ENCODE measurements around the gene FARSA.
A peak's percentile ranks its signal among the peaks of the same experiment; 100 is the strongest.

Gene FARSA

DNA sequence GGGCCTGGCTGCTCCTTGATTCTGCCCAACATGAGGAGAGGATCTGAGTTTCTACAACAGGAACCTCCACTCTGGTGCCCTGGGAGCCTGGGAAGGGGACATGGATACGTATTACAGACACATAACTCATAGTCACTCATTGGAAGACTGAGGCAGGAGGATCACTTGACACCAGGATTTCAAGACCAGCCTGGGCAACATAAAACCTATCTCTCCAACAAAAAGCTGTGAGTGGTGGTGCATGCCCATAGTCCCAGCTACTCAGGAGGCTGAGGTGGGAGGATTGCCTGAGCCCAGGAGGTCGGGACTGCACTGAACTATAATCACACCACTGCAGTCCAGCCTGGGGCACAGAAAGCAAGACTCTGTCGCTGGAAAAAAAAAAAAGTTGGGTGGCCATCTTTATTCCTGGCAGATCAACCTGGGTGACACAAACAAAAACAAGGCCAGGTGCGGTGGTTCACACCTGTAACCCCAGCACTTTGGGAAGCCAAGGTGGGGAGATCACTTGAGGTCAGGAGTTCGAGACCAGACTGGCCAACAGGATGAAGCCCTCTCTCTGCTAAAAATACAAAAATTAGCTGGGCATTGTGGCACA is 45.4 kb downstream of the FARSA start:
- DNase-seq = no peak

DNA sequence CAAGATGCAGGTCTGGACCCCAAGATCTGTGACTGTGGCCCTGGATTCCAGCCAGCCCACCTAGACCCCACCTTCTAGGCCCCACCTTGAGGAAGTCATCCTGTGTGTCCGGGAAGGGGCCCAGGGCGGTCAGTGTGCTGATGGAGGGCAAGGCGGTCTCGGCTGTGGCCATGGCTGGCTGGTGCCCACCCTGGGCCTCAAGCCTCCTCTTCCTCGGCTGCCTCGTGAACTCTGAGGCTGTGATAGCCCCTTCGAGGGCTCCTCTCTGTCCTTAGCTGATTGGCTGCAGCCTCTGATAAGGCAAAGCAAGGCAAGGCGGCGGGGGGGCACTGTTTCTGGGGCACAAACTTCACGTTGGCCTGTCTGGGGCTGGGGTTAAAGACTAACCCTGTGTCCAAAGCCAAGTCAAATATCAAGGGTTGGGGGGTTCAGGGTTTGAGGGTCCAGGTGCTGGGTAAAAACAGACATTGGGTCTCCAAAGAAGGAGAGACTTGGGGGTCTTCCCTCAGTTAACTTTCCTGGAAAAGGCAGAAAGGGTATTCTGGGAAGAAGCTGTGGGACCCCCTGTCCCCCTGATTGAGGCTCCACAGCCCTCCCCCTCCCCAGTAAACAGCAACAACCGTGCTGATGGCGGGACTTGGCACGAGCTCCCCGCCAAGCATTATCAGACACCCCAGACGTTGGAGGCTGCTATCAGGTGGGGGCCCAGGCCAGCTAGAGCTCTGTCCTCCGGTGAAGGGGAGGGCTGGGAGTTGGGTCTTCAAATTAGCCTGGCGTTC is 46.4 kb downstream of the FARSA start, which contains the start of gene KLF1:
KLF1 (minus strand) TSS at position 233 of the 779 bp plus-strand sequence; CDS start at position 172, 61 bp downstream.
- DNase-seq = no peak

DNA sequence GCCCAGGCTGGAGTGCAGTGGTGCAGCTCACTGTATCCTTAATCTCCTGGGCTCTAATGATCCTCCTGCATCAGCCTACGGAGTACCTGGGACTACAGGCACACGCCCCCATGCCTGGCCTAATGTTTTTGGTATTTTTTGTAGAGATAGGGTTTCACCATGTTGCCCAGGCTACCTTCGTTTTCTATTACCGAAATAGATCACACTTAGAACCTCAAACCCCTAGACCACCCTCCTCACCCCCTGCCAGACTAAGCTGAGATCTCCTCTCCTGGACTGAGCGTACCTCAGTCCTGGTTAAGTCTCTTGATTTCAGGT is 46.9 kb downstream of the FARSA start:
- DNase-seq = no peak

DNA sequence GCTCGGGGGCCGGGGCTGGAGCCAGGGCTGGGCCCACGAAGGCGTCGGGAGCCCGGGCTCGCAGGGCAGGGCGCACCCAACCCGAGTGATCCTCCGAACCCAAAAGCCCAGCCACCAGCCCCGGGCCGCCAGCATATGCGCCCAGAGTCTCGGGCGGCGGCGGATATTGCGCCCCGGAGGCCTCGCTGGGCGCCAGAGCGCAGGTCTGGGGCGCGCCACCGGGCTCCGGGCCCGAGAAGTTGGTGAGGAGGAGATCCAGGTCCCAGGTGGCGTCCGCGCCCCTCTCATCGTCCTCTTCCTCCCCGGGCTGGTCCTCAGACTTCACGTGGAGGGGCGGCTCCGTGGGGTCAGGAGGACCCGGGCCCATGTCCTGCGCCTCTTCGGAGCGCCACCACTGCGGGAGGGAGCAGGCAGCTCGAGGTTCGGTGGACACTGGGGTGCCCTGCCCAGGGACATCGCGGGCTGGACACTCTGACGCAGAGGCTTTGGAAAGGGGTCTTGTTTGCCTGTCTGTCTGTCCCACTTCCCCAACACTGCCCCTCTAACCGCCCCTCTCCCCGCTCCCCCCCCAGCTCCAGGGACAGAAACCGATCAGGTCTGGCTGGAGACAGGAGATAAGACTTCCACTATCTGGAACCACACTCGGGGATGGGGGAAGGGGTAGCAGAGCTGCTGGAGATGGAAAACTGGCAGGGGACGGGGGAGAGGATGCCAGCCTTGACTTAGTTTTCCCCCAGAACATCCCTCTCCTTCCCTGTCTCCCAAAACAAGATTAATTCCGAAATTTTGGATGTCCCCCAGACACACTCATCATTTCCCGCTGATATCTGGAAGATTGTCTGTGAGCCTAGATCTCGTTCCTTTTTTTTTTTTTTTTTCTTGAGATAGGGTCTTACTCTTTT is 47.5 kb downstream of the FARSA start:
- no peak for DNase-seq

DNA sequence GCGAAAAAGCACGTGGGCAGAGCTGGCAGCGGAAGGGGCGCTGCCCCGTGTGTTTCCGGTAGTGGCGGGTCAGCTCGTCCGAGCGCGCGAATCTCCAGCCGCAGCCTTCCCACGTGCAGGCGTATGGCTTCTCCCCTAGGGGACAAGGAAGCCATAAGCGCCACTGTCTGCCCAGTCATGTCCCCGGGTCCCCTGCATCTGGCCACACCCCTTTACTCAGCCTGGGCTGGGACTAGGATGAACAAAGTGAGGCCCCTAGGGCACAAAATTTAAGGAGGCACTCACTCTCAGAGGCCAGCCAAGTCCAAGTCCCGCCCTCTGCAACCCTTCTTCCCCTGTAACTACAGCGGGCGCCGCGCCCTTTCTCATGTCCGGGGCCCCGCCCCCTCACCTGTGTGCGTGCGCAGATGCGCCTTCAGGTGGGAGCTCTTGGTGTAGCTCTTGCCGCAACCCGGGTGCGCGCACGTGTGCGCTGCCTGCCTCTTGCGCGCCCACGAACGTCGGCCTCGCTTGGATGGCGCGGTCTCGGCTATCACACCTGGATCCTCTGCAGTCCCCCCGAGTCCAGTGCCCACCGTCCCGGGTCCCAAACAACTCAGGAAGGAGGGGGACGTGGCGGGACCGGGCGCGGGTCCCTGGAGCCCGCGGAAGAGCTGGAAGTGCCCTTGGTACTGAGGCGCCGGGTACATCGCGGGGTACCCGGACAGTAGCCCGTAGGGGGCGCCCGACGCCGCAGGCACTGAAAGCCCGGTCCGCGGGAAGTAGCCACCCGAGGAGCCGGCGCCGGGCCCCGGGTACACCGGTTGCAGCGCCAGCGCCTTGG is 48.4 kb downstream of the FARSA start:
- peak; percentile 37 to 44 for DNase-seq

DNA sequence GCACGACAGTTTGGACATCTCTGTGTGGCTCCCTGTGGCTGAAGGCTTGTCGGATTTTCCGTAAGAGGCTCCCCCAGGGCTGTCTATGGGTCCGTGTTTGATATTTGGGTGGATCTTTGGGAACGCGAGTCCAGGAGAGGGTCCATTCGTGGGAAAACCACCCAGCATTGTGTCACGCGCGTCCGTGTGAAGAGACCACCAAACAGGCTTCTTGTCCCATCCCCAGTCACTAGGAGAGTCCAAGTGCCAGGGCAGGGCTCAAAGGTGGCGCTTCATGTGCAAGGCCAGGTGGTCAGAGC is 48.9 kb downstream of the FARSA start:
- no peak for DNase-seq

DNA sequence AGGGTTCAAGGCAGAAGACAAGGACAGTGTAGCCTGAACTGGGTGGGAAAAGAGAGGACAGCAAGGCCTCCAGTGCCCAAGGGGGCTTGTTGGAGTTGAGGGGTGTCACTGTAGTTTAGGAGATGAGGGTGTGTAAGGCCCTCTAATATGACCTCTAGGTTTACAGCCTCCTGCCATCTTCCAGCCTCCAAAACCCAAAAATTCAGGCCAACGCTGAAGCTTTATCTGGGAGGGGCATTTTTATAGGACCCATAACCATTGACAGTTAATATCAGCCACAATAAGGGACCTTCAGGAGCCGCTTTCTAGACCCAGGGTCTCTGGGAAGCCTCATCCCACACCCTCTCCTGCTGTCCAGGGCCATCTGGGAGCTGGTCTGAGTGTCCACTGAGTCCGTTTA is 49.3 kb downstream of the FARSA start:
- DNase-seq = no peak

DNA sequence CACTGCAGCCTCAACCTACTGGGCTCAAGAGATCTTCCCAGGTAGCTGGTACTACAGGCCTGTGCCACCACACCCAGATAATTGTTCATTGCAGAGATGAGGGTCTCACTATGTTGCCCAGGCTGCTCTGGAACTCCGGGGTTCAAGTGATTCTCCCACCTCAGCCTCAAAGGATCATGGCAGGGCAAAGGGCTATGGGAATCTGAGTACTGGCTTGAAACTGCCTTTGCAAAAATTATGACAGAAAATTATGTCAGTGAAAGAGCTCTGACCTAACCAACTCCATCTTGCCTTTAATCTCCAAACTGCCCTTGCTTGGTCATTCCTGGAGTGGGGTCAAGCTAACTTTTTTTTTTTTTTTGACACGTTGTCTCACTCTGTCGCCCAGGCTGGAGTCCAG is 50.9 kb downstream of the FARSA start:
- no peak for DNase-seq

DNA sequence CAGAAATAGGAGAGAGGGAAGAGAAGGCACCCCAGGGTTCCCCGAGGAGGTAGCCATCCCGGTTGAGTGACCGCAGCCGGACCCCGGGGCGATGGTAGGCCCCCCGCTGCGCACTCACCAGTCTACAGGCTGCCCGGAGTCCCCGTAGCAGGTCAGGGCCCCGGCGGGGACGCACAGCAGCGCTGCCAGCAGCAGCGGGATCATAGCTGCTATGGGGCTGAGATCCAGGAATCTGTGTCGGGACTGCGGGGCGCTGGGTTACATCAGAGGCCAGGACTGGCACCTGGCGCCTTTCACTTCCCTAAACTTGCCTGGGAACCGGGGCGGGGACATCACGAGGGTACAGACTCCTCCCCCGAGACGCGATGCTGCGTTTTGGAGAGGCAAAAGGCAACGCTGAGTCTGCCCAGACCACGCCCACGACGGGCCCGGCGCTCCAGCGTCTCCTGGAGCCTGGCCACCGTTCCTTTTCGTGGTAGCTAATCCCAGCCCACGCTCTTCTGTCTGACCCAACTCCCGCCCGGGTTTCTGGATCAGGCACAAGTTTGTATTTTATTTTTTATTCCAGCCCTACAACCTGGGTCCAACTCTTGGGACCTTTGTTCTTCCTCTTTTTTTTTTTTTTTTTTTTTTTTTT is 52.2 kb downstream of the FARSA start, which contains the start of gene DNASE2:
DNASE2 (minus strand) TSS at position 278 of the 637 bp plus-strand sequence; CDS start at position 204, 74 bp downstream.
- peak; percentile 76 to 88 for DNase-seq

DNA sequence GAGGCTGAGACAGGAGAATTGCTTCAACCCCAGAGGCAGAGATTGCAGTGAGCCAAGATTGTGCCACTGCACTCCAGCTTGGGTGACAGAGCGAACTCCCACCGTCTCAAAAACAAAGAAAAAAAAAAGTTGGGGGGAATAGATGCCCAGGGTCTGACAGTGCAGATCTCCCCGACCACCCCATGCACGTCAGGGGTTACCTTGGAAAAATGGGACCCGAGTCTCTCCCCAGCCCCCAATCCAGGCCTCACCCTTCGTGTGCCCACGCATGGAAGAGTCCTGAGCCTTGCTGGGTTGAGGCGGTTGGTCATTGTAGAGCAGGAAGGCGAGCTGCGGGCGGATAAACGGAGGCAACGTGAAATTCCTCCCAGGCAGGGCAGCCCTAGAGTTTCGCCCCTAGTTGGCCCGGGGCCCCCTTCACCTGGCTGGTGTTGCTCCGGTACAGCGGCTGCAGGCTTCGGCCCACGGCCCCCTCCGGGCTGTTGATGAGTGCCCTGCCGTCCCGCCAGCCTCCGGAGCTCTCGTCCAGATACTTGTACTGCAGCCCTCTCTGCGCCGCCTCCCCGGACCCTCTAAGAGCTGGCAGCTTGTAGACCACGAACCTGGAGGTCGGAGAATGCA is 52.9 kb downstream of the FARSA start:
- DNase-seq = no peak

DNA sequence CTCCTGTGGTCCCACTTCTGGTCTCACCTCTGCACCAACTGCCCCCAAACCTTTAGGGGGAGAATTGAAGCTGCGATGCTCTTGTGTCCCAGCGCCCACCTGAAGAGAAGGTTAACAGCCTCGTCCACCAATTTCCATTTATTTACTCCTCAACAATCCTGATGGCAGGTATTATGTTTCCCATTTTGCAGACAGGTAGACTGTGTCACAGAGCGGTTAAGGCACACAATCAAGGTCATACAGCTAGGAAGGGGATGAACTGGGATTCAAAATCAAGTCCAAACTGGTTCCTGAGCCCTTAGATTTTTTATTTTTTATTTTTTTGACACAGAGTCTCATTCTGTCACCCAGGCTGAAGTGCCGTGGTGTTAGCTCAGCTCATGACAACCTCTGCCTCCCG is 58.4 kb downstream of the FARSA start:
- no peak for DNase-seq

DNA sequence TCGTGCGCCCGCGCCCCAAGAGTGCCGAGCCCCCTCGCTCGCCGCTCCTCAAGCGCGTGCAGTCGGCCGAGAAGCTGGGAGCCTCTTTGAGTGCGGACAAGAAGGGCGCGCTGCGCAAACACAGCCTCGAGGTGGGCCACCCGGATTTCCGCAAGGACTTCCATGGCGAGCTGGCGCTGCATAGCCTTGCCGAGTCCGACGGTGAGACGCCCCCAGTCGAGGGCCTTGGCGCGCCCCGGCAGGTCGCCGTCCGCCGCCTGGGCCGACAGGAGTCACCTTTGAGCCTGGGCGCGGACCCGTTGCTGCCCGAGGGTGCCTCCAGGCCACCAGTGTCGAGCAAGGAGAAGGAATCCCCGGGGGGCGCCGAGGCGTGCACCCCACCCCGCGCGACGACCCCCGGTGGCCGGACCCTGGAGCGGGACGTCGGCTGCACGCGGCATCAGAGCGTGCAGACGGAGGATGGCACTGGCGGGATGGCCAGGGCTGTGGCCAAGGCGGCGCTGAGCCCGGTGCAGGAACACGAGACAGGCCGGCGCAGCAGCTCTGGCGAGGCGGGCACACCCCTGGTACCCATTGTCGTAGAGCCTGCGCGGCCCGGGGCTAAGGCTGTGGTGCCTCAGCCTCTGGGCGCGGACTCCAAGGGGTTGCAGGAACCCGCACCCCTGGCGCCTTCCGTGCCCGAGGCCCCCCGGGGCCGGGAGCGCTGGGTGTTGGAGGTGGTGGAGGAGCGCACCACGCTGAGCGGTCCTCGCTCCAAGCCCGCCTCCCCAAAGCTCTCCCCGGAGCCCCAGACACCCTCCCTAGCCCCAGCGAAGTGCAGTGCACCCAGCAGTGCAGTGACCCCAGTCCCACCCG is 59.4 kb downstream of the FARSA start:
- DNase-seq = no peak

DNA sequence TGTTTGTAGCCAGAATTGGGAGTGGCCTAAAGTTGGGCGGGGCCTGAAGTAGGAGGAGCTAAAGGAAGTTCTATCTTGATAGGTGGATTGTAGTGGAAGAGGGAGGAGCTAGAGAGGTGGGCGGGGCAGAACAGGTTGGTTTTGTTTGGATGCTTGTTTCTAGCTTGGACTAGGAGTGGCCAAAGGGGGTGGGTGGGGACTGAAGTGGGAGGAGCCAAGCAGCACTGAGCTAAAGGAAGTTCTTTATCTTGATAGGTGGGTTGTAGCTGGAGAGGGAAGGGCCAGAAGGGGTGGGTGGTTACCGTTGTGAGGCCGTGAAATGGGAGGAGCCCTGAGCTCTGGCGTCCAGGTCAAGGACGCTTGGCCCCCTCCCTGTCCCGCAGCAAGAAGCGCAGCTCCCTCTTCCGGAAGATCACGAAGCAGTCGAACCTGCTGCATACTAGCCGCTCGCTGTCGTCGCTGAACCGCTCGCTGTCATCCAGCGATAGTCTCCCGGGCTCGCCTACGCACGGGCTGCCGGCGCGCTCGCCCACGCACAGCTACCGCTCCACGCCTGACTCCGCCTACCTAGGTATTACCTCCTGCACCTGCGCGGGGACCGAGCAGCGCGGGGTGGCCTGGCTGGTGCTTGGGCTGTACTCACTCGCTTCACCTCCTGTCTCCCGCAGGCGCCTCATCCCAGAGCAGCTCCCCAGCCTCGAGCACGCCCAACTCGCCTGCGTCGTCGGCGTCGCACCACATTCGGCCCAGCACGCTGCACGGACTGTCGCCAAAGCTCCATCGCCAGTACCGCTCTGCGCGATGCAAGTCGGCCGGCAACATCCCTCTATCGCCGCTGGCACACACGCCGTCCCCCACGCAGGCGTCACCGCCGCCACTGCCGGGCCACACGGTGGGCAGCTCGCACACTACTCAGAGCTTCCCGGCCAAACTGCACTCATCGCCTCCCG is 60.3 kb downstream of the FARSA start:
- DNase-seq = no peak
